A673 (cell line): ENCODE results near the gene EIF2S1. TPM values are rescaled to one million over a fixed set of nuclear protein-coding genes. Genes with fewer than 3 reads are reported as not detected.
A peak's percentile ranks its signal among the peaks of the same experiment; 100 is the strongest.

ENCODE experiments used
- BruUV-seq: library from RNA; stranded (reverse); fragments of 400-500 nt; replicated peaks from 2 replicates; lab custom pipeline; 2021; lab: Mats Ljungman, UMichigan
- CTCF ChIA-PET: fragments of 300-600 bp; sonication (Branson Sonifier 250); formaldehyde crosslinking; loops from one replicate; lab custom pipeline; 2022; ENCODE audit warnings: antibody characterized with exemption; lab: Charles Lee
- POLR2A ChIA-PET: fragments of 300-600 bp; sonication (Branson Sonifier 250); formaldehyde crosslinking; loops from one replicate; lab custom pipeline; 2022; ENCODE audit warnings: antibody characterized with exemption; ENCODE audit not compliant: low non-redundant PET; lab: Charles Lee
- DNase-seq: peaks from one replicate; pipeline ENCODE4 v3.0.0-alpha.2; 2015; ENCODE audit warnings: low spot score
- H3K27ac ChIP-seq: fragments of 200-600 bp; sonication (generic); 2 replicates; pipeline ENCODE4 v1.5.1; 2016; ENCODE audit warnings: mixed run types, low read depth, mild to moderate bottlenecking, mixed read lengths, antibody characterized with exemption, low read length; ENCODE audit not compliant: poor library complexity, severe bottlenecking
- H3K27me3 ChIP-seq: fragments of 200-600 bp; sonication (generic); replicated peaks from 2 replicates; pipeline ENCODE4 v1.6.1; 2017; ENCODE audit warnings: mixed run types, low read depth, mild to moderate bottlenecking, mixed read lengths, antibody characterized with exemption, low read length; ENCODE audit not compliant: insufficient read depth, poor library complexity
- H3K36me3 ChIP-seq: fragments of 200-600 bp; sonication (generic); 2 replicates; pipeline ENCODE4 v1.6.1; 2016; ENCODE audit warnings: mixed run types, mild to moderate bottlenecking, mixed read lengths, antibody characterized with exemption, low read length; ENCODE audit not compliant: insufficient read depth, poor library complexity, severe bottlenecking
- H3K4me1 ChIP-seq: fragments of 200-600 bp; sonication (generic); 2 replicates; pipeline ENCODE4 v1.6.1; 2017; ENCODE audit warnings: mixed run types, mild to moderate bottlenecking, mixed read lengths, antibody characterized with exemption, low read length; ENCODE audit not compliant: insufficient read depth, poor library complexity, severe bottlenecking
- H3K4me3 ChIP-seq: fragments of 200-600 bp; sonication (generic); 2 replicates; pipeline ENCODE4 v1.5.1; 2016; ENCODE audit warnings: low read depth, mixed run types, mild to moderate bottlenecking, mixed read lengths, low read length; ENCODE audit not compliant: poor library complexity, severe bottlenecking
- H3K9me3 ChIP-seq: fragments of 200-600 bp; sonication (generic); 2 replicates; pipeline ENCODE4 v1.6.1; 2016; ENCODE audit warnings: mixed run types, low read depth, mild to moderate bottlenecking, mixed read lengths, antibody characterized with exemption, low read length; ENCODE audit not compliant: poor library complexity, severe bottlenecking
- CTCF ChIP-seq: fragments of 300-800, 200-600 bp; sonication (generic); conservative IDR thresholded peaks from 2 replicates; pipeline ENCODE4 v1.5.1; 2017; ENCODE audit warnings: low read depth, mild to moderate bottlenecking, antibody characterized with exemption, low read length, moderate library complexity, mixed read lengths
- EZH2 ChIP-seq: fragments of 200-600 bp; sonication (generic); IDR thresholded peaks from 2 replicates; pipeline ENCODE4 v1.6.1; 2017; ENCODE audit warnings: borderline replicate concordance, low read depth, mild to moderate bottlenecking, mixed read lengths, antibody characterized with exemption, low read length; ENCODE audit not compliant: poor library complexity, severe bottlenecking
- intact Hi-C: fragments of 100-400 bp; cut with micrococcal nuclease; formaldehyde crosslinking; loops from one replicate; pipeline ENCODE4 v1.10.0; 2022; ENCODE audit not compliant: unreplicated experiment
- total RNA-seq: library from RNA; stranded (reverse); gene quantifications from 2 replicates; pipeline ENCODE4 v1.2.3, GENCODE V29; 2021

Gene EIF2S1
- total RNA-seq, 1 experiment from 2014 or later, result 302 TPM

- Histone ChIP-seq H3K27ac (peak overlapping the region; percentile 9), H3K36me3 (peaks cover 2% of the 10 kb centered on the region), H3K4me1 (peaks cover 31% of the 10 kb centered on the region), H3K27me3 (no peaks in the 10 kb centered on the region), H3K4me3 (peak overlapping the region; percentile 86), H3K9me3 (no peaks in the 10 kb centered on the region)
- no peak for DNase-seq
- POLR2A ChIA-PET, result no interaction called here
- TF ChIP-seq CTCF, result no peak
- no peak for TF ChIP-seq EZH2
- CTCF ChIA-PET, result no interaction called here
- intact Hi-C loops, result no loop called here
- BruUV-seq, result no TSS peak
These were observed 2.8 kb upstream of the EIF2S1 start for GRCh38 chr14:67357186-67357968.

- TF ChIP-seq CTCF, result no peak
- TF ChIP-seq EZH2, result no peak
- Histone ChIP-seq H3K4me1 (peaks cover 31% of the 10 kb centered on the region), H3K36me3 (peaks cover 8% of the 10 kb centered on the region), H3K27me3 (no peaks in the 10 kb centered on the region), H3K4me3 (peak overlapping the region; percentile 86), H3K27ac (peak overlapping the region; percentile 9), H3K9me3 (no peaks in the 10 kb centered on the region)
- CTCF ChIA-PET, result no interaction called here
- DNase-seq, result no peak
- intact Hi-C loops, result no loop called here
- POLR2A ChIA-PET, result no interaction called here
- no TSS peak for BruUV-seq
These were observed 2.2 kb upstream of the EIF2S1 start for GRCh38 chr14:67357969-67358354.

GRCh38 chr14:67358924-67359774 is 979 bp upstream of the EIF2S1 start:
- no TSS peak for BruUV-seq
- no peaks in the 10 kb centered on the region for H3K27me3 ChIP-seq
- H3K36me3 ChIP-seq, result peaks cover 12% of the 10 kb centered on the region
- H3K4me1 ChIP-seq, result peaks cover 31% of the 10 kb centered on the region
- peak overlapping the region; percentile 99 for H3K27ac ChIP-seq
- ChIA-PET POLR2A (interaction anchor here (0.6 kb wide), 1 partner anchor 12 kb away, joined by 4 read pairs; no protein-coding TSS in a partner anchor), CTCF (interaction anchor here (0.6 to 1.3 kb wide), 8 partner anchors 11 to 457 kb away, joined by 3 to 10 read pairs (median 4); partner anchors contain the start of genes RDH11 and ZFYVE26)
- peak overlapping the region; percentile 86 for H3K4me3 ChIP-seq
- no peaks in the 10 kb centered on the region for H3K9me3 ChIP-seq
- intact Hi-C loops, result no loop called here
- DNase-seq, result peak; percentile 26
- TF ChIP-seq EZH2, result no peak
- no peak for TF ChIP-seq CTCF
